NB4 (cell line): ENCODE data around the gene CCDC78.

Experiments
- CTCF ChIP-seq: IDR thresholded peaks from one replicate; pipeline ENCODE4 v1.5.1; 2012; ENCODE audit warnings: low read depth, low read length
- POLR2A ChIP-seq: IDR thresholded peaks from 2 replicates; pipeline ENCODE4 v1.6.1; 2011; ENCODE audit warnings: mild to moderate bottlenecking; ENCODE audit not compliant: insufficient read length; ENCODE audit errors: extremely low read depth
- TF ChIP-seq, protein P1 (sequence below): IDR thresholded peaks from 2 replicates; pipeline ENCODE4 v1.6.1; 2011; ENCODE audit warnings: low read depth, low read length

GRCh38 chr16:764848-765487, 38.7 kb upstream of the CCDC78 start:
- TF ChIP-seq CTCF: no peak
- TF ChIP-seq POLR2A: no peak
- TF ChIP-seq, protein P1, sequence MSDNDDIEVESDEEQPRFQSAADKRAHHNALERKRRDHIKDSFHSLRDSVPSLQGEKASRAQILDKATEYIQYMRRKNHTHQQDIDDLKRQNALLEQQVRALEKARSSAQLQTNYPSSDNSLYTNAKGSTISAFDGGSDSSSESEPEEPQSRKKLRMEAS: no peak
